Ascending aorta (tissue), 2 donors: Measurements from ENCODE around the gene QSER1. TPM values are rescaled to one million over a fixed set of nuclear protein-coding genes. Genes with fewer than 3 reads are reported as not detected.

Experiments used
- DNase-seq, 2 donors: peaks; one replicate each; pipeline ENCODE4 v3.0.0-alpha.2; 2019; ENCODE audit warnings: low spot score in 2 of 2
- H3K27ac ChIP-seq, 2 donors: fragments of 200-600 bp; sonication (generic); one replicate each; pipeline ENCODE4 v1.5.1; 2016 to 2017; ENCODE audit warnings: mild to moderate bottlenecking in 1 of 2
- H3K27me3 ChIP-seq: fragments of 200-600 bp; sonication (generic); one replicate; pipeline ENCODE4 v1.5.1; 2017
- H3K36me3 ChIP-seq, 2 donors: fragments of 200-600 bp; sonication (generic); one replicate each; pipeline ENCODE4 v1.5.1; 2016
- H3K4me1 ChIP-seq, 2 donors: fragments of 200-600 bp; sonication (generic); one replicate each; pipeline ENCODE4 v1.5.1; 2016 to 2017; ENCODE audit warnings: mild to moderate bottlenecking in 1 of 2
- H3K4me3 ChIP-seq, 2 donors: fragments of 200-600 bp; sonication (generic); one replicate each; pipeline ENCODE4 v1.5.1; 2016 to 2017; ENCODE audit warnings: mild to moderate bottlenecking in 1 of 2
- H3K9me3 ChIP-seq, 2 donors: fragments of 200-600 bp; sonication (generic); one replicate each; pipeline ENCODE4 v1.5.1; 2016
- CTCF ChIP-seq, 3 experiments: fragments of 200-600 bp in 2 of 3; fragments of 450-650 bp in 1 of 3; sonication (generic) in 2 of 3; IDR thresholded peaks; one replicate each; pipeline ENCODE4 v1.5.1; 2016 to 2019; ENCODE audit warnings: antibody characterized with exemption in 3 of 3, mild to moderate bottlenecking in 1 of 3, moderate library complexity in 1 of 3
- intact Hi-C: fragments of 100-400 bp; cut with DNase I; formaldehyde crosslinking; loops from one replicate; pipeline ENCODE4 v1.15.1; 2023
- total RNA-seq: library from RNA; depleted of rRNA; stranded (reverse); fragments of >200 nt; gene quantifications from one replicate; pipeline ENCODE4 v1.1.0, GENCODE V29; 2016

The QSER1 gene
- total RNA-seq, 1 donor from 2014 or later: 8.2 TPM

- no peaks in the 10 kb centered on the region for H3K36me3 ChIP-seq
- no peaks in the 10 kb centered on the region for H3K9me3 ChIP-seq
- H3K27me3 ChIP-seq: no peaks in the 10 kb centered on the region
- peak overlapping the region; percentile 83 to 87 for H3K27ac ChIP-seq
- intact Hi-C loops: loop anchor here (5.0 to 10.0 kb wide), 3 partner anchors 153 to 365 kb away; partner anchors contain the start of genes EIF3M and HIPK3
- H3K4me1 ChIP-seq: no peaks in the 10 kb centered on the region
- no peak for TF ChIP-seq CTCF (IDR thresholded peaks at IDR 0.05)
- H3K4me3 ChIP-seq: peak overlapping the region; percentile 84 to 85
- no peak for DNase-seq
Observed at GRCh38 chr11:32891657-32892354, 805 bp upstream of the QSER1 start.

- DNase-seq: no peak
- H3K27me3 ChIP-seq: no peaks in the 10 kb centered on the region
Observed at GRCh38 chr11:32893093-32893342, 407 bp downstream of the QSER1 start.

GRCh38 chr11:32893343-32894148 is 935 bp downstream of the QSER1 start:
- no peaks in the 10 kb centered on the region for H3K9me3 ChIP-seq
- intact Hi-C loops: loop anchor here (5.0 to 10.0 kb wide), 3 partner anchors 151 to 364 kb away; partner anchors contain the start of genes EIF3M and HIPK3
- no peaks in the 10 kb centered on the region for H3K36me3 ChIP-seq
- H3K4me3 ChIP-seq: peak overlapping the region; percentile 84 to 85
- no peaks in the 10 kb centered on the region for H3K4me1 ChIP-seq
- peak in 1 of 2 donors; percentile 66 for DNase-seq
- no peaks in the 10 kb centered on the region for H3K27me3 ChIP-seq
- peak overlapping the region; percentile 83 to 87 for H3K27ac ChIP-seq
- TF ChIP-seq CTCF (IDR thresholded peaks at IDR 0.05): peak in 2 of 3 experiments; percentile 55 to 69

More at GRCh38 chr11:32893093-32893342, 407 bp downstream of the QSER1 start:
- no peaks in the 10 kb centered on the region for H3K9me3 ChIP-seq
- H3K4me1 ChIP-seq: no peaks in the 10 kb centered on the region
- H3K4me3 ChIP-seq: peak overlapping the region; percentile 84 to 85
- intact Hi-C loops: loop anchor here (5.0 to 10.0 kb wide), 3 partner anchors 152 to 364 kb away; partner anchors contain the start of genes EIF3M and HIPK3
- H3K27ac ChIP-seq: peak overlapping the region; percentile 83 to 87
- TF ChIP-seq CTCF (IDR thresholded peaks at IDR 0.05): no peak
- H3K36me3 ChIP-seq: no peaks in the 10 kb centered on the region

- no peak for TF ChIP-seq CTCF (IDR thresholded peaks at IDR 0.05)
- intact Hi-C loops: loop anchor here (5.0 to 10.0 kb wide), 3 partner anchors 151 to 363 kb away; partner anchors contain the start of genes EIF3M and HIPK3
- Histone ChIP-seq H3K9me3 (no peaks in the 10 kb centered on the region), H3K4me1 (no peaks in the 10 kb centered on the region), H3K4me3 (peak overlapping the region; percentile 84 to 85), H3K36me3 (no peaks in the 10 kb centered on the region), H3K27me3 (no peaks in the 10 kb centered on the region), H3K27ac (peak overlapping the region; percentile 83 to 87)
- DNase-seq: no peak
Observed at GRCh38 chr11:32894149-32894827, 1.7 kb downstream of the QSER1 start.

- intact Hi-C loops: loop anchor here (5.0 to 10.0 kb wide), 3 partner anchors 150 to 362 kb away; partner anchors contain the start of genes EIF3M and HIPK3
- Histone ChIP-seq H3K4me3 (no peak overlapping the region), H3K27ac (no peak overlapping the region), H3K9me3 (no peaks in the 10 kb centered on the region), H3K4me1 (no peaks in the 10 kb centered on the region), H3K36me3 (no peaks in the 10 kb centered on the region), H3K27me3 (no peaks in the 10 kb centered on the region)
- no peak for DNase-seq
- no peak for TF ChIP-seq CTCF (IDR thresholded peaks at IDR 0.05)
Observed at GRCh38 chr11:32894921-32895320, 2.3 kb downstream of the QSER1 start.
